Right atrium auricular region (tissue), 2 donors: Measurements from ENCODE around the gene PNLIPRP2. TPM values are rescaled to one million over a fixed set of nuclear protein-coding genes. Genes with fewer than 3 reads are reported as not detected.
A peak's percentile ranks its signal among the peaks of the same experiment; 100 is the strongest.

Experiments
- DNase-seq: peaks from one replicate; pipeline ENCODE4 v3.0.0-alpha.2; 2019; ENCODE audit warnings: low spot score
- H3K27ac ChIP-seq, 2 donors: fragments of 200-600 bp; sonication (generic); 1 replicate in 1 of 2; 2 replicates in 1 of 2; pipeline ENCODE4 v1.5.1; 2016 to 2019
- H3K27me3 ChIP-seq, 2 donors: fragments of 200-600 bp; sonication (generic); one replicate each; pipeline versions ENCODE4 v1.5.1 to v1.6.0; 2017 to 2019
- H3K36me3 ChIP-seq: fragments of 200-600 bp; sonication (generic); one replicate; pipeline ENCODE4 v1.5.1; 2016
- H3K4me1 ChIP-seq, 2 donors: fragments of 200-600 bp; sonication (generic); one replicate each; pipeline versions ENCODE4 v1.5.1 to v1.6.0; 2017 to 2019
- H3K4me3 ChIP-seq, 2 donors: fragments of 200-600 bp; sonication (generic); 1 replicate in 1 of 2; 2 replicates in 1 of 2; pipeline ENCODE4 v1.5.1; 2017 to 2019; ENCODE audit warnings: mild to moderate bottlenecking in 1 of 2, moderate library complexity in 1 of 2
- H3K9me3 ChIP-seq, 2 donors: fragments of 200-600 bp; sonication (generic); one replicate each; pipeline ENCODE4 v1.5.1; 2019
- total RNA-seq, 2 donors: library from RNA; depleted of rRNA; stranded (reverse); fragments of >200 nt; gene quantifications; one replicate each; pipeline ENCODE4 v1.1.0, GENCODE V29; 2016
- TF ChIP-seq, protein P1 (sequence below), 2 donors: fragments of 200-600 bp; sonication (generic); IDR thresholded peaks; one replicate each; pipeline ENCODE4 v1.5.1; 2019; ENCODE audit warnings: antibody characterized with exemption in 2 of 2

PNLIPRP2 gene
- total RNA-seq, 2 donors from 2014 or later = not detected

DNA sequence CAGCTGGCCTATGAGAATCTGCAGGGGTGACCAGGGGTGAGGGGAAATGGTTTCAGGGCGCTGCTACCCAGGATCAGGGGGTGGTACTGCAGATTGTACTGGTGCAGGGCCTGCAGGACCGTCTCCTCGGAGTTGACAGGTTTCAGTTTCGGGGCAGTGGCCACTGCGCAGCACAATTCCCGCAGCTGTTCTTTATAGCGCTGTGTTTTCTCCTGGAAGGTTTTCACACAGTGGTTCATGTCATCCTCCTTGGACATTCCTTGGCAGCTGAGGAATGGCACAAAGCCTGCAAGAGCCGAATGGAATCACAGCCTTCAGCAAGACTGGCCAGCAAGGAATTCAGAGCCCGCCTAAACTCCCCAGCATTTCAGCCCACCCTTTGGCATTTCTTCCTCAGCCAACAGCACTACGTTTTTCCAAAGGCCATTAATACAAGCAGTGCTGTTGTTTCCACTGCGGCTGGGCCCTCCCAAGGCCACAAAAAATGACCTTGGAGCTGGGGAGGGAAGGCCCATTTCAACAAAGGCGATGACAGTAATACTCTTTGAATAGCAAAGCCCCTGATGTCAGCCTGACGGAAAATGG is 44.9 kb downstream of the PNLIPRP2 start:
- peak overlapping the region; percentile 14 to 40 for H3K27ac ChIP-seq
- DNase-seq = peak; percentile 69
- H3K4me3 ChIP-seq = peak overlapping the region in 1 of 2 donors; percentile 6

DNA sequence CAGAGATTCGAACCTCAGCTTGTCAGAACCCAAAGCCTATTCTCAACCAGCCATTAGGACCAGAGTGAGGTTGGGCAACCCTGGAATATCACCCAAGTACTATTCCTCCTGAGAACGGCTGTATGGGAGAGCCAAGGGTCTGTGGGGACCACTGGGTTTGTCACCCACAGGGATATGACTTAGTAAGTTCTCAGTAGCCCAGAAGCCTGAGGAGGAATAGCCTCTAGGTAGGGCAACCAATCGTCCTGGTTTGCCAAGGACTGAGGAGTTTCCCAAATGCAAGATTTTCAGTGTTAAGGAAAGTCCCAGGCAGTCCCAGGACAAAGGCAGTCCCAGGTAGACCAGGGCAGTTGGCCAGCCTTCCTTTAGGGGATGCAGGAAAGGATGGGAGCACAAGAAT is 46.7 kb downstream of the PNLIPRP2 start:
- DNase-seq = peak; percentile 40
- Histone ChIP-seq H3K9me3 (peaks cover 0 to 3% of the 10 kb centered on the region in 2 donors), H3K27me3 (no peaks in the 10 kb centered on the region)

More for the DNA sequence above, 44.9 kb downstream of the PNLIPRP2 start:
- H3K4me1 ChIP-seq = peaks cover 0 to 8% of the 10 kb centered on the region in 2 donors
- H3K27me3 ChIP-seq = no peaks in the 10 kb centered on the region
- H3K36me3 ChIP-seq = no peaks in the 10 kb centered on the region
- H3K9me3 ChIP-seq = peaks cover 0 to 3% of the 10 kb centered on the region in 2 donors
- TF ChIP-seq, protein P1, sequence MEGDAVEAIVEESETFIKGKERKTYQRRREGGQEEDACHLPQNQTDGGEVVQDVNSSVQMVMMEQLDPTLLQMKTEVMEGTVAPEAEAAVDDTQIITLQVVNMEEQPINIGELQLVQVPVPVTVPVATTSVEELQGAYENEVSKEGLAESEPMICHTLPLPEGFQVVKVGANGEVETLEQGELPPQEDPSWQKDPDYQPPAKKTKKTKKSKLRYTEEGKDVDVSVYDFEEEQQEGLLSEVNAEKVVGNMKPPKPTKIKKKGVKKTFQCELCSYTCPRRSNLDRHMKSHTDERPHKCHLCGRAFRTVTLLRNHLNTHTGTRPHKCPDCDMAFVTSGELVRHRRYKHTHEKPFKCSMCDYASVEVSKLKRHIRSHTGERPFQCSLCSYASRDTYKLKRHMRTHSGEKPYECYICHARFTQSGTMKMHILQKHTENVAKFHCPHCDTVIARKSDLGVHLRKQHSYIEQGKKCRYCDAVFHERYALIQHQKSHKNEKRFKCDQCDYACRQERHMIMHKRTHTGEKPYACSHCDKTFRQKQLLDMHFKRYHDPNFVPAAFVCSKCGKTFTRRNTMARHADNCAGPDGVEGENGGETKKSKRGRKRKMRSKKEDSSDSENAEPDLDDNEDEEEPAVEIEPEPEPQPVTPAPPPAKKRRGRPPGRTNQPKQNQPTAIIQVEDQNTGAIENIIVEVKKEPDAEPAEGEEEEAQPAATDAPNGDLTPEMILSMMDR (IDR thresholded peaks at IDR 0.05) = no peak

DNA sequence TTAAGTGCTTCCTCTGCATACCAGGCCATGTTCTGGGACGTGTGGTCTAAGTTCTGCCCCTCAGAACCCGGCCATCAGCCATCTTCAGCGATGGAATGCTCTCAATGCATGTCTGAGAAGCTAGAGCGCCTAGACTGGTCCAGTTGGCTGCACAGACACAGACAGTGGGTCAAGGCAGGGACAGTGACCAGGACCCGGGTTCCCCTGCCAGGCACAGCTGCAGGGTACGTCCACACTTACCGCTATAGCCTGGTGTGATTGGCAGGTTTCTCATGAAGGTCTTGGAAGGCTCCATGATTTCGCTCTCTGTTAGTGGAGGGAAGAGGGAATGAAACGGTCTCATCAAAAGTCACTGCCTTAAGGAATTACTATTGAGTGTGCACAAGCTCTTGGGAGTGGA is 47.3 kb downstream of the PNLIPRP2 start:
- Histone ChIP-seq H3K4me1 (peaks cover 0 to 8% of the 10 kb centered on the region in 2 donors), H3K36me3 (no peaks in the 10 kb centered on the region), H3K4me3 (no peak overlapping the region), H3K9me3 (peaks cover 0 to 3% of the 10 kb centered on the region in 2 donors), H3K27me3 (no peaks in the 10 kb centered on the region), H3K27ac (no peak overlapping the region)
- TF ChIP-seq, protein P1 (IDR thresholded peaks at IDR 0.05) = no peak
- no peak for DNase-seq

More for the DNA sequence above, 46.7 kb downstream of the PNLIPRP2 start:
- H3K4me3 ChIP-seq = no peak overlapping the region
- H3K4me1 ChIP-seq = peaks cover 0 to 8% of the 10 kb centered on the region in 2 donors
- H3K27ac ChIP-seq = no peak overlapping the region
- TF ChIP-seq, protein P1 (IDR thresholded peaks at IDR 0.05) = no peak
- H3K36me3 ChIP-seq = no peaks in the 10 kb centered on the region

DNA sequence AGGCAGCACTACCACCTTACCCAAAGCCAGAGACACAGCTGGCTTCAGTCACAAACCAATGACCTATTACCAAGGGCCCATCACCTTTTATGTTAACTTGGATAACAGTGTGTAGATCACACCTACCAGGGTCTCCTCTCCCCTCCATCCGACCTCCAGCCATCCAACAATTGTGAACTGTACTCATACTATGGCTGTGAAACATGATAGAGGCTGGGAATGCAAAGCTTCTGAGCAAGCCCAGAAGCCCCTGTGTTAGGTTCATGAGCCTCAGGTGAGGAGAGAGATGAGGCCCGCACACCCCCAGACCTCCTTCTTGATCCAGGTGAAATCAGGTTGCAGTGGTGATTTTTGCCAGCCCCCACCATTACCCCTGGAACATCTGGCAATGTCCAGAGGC is 47.7 kb downstream of the PNLIPRP2 start:
- no peaks in the 10 kb centered on the region for H3K27me3 ChIP-seq
- peaks cover 0 to 3% of the 10 kb centered on the region in 2 donors for H3K9me3 ChIP-seq
- H3K27ac ChIP-seq = no peak overlapping the region
- peaks cover 0 to 8% of the 10 kb centered on the region in 2 donors for H3K4me1 ChIP-seq
- no peaks in the 10 kb centered on the region for H3K36me3 ChIP-seq
- no peak overlapping the region for H3K4me3 ChIP-seq
- TF ChIP-seq, protein P1 (IDR thresholded peaks at IDR 0.05) = no peak
- DNase-seq = peak; percentile 23

DNA sequence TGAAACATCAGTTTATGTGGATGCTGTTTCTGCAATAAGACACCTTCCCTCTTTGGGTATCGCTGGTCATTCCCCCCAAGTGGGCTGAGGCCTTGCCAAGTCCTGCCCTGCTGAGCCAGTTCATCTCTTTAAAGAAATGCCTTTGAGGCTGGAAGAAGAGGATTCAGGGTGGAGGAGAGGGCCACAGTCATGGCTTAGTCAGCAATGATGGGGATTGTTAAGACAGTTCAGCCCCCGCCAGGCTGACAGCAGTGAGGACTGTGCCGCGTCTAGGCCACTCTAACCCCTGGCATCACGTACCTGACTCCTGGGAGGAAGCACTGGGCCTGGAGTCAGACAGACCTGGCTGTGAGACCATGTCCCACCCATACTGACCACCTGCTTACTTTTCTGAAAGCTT is 48.3 kb downstream of the PNLIPRP2 start:
- Histone ChIP-seq H3K9me3 (peaks cover 0 to 3% of the 10 kb centered on the region in 2 donors), H3K4me1 (peaks cover 0 to 8% of the 10 kb centered on the region in 2 donors), H3K36me3 (no peaks in the 10 kb centered on the region), H3K27me3 (no peaks in the 10 kb centered on the region), H3K27ac (no peak overlapping the region), H3K4me3 (no peak overlapping the region)
- TF ChIP-seq, protein P1 (IDR thresholded peaks at IDR 0.05) = no peak
- peak; percentile 54 for DNase-seq
